SHP77 treated with DMSO at 0.1 percent for 48 hours (cell line): ENCODE data around the gene CNPPD1.
"Not testable (repeated sequence)": the region's sequence is repeated elsewhere in the genome, so short reads cannot be mapped to it uniquely, and the experiment has no call there.

Experiments
- DNase-seq: peaks from one replicate; lab custom pipeline; 2025; lab: John Stamatoyannopoulos, UW

CNPPD1 gene

GRCh38 chr2:219207884-219208740 lies 31.4 kb upstream of the CNPPD1 start:
- no peak for DNase-seq

- no peak for DNase-seq
Measured at GRCh38 chr2:219207134-219207883, 30.6 kb upstream of the CNPPD1 start.

- DNase-seq = peak; percentile 83
Measured at GRCh38 chr2:219206328-219207133, 29.8 kb upstream of the CNPPD1 start, which contains the start of gene ZFAND2B. TSS of gene ZFAND2B (plus strand) at chr2:219206782. CDS start at chr2:219206988, 206 bp downstream.

DNA sequence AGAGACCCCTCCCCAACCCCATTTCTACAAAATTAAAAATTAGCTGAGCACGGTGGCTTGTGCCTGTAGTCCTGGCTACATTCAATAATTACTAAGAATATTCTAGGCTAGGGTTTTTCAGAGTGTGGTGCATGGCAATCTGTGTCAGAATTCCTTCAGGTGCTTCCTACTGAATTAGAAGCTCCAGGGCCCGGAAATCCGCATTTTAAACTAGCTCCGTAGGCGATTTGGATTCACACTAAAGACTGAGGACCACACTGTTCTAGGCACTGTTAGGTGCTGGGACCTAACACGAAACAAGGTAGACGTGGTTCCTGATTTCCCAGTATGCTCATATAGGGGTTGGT lies 29.2 kb upstream of the CNPPD1 start:
- no peak for DNase-seq

GRCh38 chr2:219205165-219205538 lies 28.4 kb upstream of the CNPPD1 start:
- no peak for DNase-seq

DNA sequence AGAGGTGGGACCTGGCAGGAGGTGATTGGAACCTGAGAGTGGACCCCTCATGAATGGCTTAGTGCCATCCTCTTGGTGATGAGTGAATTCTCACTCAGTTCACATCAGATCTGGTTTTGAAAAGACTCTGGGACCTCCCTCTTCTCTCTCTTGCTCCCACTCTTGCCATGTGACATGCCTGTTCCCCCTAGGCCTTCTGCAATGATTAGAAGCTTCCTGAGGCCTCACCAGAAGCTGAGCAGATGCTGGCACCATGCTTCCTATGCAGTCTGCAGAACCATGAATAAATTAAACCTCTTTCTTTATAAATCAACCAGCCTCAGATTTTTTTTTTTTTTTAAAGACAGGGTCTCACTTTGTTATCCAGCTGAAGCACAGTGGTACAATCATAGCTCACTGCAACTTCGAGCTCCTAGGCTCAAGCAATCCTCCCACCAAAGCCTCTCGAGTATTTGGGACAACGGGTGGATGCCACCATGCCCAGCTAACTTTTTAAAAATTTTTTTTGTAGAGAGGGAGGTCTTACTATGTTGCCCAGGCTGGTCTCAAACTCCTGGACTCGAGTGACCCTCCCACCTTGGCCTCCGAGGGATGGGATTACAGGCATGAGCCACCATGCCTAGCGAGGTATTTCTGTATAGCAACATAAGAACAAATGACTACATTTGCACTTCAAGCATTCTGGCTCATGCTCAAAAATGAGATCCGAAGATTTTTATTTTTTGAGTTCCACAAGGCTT lies 27.9 kb upstream of the CNPPD1 start:
- no peak for DNase-seq

DNA sequence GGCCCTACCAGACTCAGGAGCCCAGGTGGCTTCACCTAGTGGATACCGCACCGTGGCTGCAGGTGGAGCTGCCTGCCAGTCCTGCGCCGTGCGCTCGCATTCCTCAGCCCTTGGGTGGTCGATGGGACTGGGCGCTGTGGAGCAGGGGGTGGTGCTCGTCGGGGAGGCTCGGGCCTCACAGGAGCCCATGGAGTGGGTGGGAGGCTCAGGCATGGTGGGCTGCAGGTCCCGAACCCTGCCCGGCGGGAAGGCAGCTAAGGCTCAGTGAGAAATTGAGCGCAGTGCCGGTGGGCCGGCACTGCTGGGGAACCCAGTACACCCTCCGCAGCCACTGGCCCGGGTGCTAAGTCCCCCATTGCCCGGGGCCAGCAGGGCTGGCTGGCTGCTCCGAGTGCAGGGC lies 24.6 kb upstream of the CNPPD1 start:
- not testable (repeated sequence) for DNase-seq

- peak; percentile 21 for DNase-seq
Measured at GRCh38 chr2:219200502-219201326, 24.0 kb upstream of the CNPPD1 start.

GRCh38 chr2:219199470-219200211 lies 22.9 kb upstream of the CNPPD1 start:
- no peak for DNase-seq

DNA sequence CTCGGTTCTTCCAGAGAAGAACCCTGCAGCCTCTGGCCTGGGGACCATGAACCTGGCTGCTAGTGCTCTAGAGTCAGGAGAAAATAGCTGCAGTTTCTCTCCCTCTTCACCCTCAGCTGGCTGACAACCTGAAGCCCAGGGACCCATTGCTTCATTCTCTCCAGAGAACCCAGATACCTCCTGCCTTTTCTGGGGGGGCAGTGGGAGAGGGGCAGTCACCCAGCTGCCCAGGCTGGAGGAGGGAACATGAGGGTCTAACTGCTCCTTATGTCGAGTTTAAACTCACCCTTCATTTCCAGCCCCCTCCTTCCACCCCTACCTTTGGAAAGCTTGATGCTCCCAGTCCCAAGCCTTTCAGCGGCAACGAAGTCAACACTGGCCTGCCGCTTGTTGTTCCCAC lies 22.2 kb upstream of the CNPPD1 start:
- DNase-seq = no peak

DNA sequence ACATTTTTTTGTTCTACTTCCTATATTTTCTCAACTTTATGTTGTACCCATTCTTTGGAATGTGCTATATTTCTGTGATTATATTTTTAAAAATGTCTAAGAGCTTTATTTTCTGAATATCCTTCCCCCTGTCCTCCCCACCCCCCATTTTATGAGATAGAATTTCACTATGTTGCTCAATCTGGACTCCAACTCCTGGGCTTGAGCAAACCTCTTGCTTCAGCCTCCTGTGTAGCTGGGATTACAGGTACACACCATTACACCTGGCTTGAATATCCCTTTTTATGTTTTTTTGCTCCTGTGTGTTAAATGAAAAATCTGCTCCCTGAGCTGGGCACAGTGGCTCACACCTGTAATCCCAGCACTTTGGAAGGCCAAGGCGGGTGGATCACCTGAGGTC lies 20.7 kb upstream of the CNPPD1 start:
- no peak for DNase-seq

GRCh38 chr2:219186754-219187456 lies 10.2 kb upstream of the CNPPD1 start:
- DNase-seq = no peak

DNA sequence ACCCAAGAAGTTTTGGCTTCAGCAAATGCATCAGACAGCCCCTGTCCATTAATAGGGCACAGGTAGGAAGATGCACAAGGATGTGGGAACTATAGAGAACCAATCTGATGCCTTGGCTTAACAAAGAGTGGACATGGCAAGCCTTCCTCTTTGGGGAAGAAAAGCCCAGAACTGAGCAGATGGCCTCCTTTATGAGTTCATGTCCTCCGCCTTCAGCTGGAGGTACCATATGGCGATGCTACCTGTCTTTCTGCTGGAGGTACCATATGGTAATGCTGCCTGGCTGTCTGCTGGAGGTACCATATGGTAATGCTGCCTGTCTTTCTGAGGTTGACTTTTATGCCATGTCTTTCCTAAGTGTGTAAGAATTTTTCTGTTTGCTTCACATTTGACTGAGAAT lies 7.4 kb upstream of the CNPPD1 start:
- no peak for DNase-seq

DNA sequence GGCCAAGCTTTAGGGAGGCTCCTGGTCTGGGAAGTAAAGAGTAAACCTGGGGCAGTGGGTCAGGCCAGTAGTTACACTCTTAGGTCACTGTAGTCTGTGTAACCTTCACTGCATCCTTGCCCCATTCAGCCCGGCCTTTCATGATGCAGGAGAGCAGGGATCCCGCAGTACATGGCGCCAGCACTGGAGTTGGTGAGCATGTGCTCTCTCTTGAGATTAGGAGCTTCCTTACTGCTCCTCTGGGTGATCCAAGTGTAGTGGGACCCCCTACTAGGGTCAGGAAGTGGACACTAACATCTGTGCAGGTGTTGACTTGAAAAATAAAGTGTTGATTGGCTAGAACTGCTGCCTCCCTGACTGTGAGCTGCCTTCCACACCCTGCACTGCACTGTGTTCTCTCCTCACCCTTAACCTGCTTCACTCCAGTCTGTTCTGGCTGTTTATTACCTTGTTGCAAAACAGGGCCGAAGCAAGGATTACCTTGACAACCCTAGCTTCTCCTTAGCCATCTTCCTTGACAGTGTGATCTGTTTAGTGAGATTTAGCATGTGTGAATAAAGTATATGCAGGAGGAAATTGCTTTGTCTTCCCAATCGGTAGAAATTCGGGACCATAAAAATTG lies 6.5 kb upstream of the CNPPD1 start:
- no peak for DNase-seq

DNA sequence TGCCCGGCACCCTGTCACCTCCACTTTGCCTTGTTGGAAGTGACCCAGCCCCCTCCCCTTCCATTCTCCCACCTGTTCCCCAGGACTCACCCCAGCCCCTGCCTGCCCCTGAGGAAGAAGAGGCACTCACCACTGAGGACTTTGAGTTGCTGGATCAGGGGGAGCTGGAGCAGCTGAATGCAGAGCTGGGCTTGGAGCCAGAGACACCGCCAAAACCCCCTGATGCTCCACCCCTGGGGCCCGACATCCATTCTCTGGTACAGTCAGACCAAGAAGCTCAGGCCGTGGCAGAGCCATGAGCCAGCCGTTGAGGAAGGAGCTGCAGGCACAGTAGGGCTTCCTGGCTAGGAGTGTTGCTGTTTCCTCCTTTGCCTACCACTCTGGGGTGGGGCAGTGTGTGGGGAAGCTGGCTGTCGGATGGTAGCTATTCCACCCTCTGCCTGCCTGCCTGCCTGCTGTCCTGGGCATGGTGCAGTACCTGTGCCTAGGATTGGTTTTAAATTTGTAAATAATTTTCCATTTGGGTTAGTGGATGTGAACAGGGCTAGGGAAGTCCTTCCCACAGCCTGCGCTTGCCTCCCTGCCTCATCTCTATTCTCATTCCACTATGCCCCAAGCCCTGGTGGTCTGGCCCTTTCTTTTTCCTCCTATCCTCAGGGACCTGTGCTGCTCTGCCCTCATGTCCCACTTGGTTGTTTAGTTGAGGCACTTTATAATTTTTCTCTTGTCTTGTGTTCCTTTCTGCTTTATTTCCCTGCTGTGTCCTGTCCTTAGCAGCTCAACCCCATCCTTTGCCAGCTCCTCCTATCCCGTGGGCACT lies 5.8 kb upstream of the CNPPD1 start:
- DNase-seq = no peak

DNA sequence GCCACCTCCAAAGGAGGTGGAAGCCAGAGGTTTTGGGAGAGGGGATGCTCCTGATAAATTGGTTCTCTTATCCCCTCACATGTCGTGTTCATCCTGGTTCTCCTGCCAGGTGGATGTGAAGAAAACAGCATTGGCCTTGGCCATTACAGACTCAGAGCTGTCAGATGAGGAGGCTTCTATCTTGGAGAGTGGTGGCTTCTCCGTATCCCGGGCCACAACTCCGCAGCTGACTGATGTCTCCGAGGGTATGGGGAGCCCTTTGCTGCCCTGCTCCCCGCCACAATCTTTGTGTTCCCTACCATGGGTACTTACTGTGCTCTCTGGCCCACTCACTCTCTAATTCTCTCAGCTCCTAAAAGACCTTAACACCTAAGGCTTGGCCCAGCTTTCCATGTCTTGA lies 4.8 kb upstream of the CNPPD1 start:
- DNase-seq = no peak

- DNase-seq = no peak
Measured at GRCh38 chr2:219180961-219181360, 4.2 kb upstream of the CNPPD1 start.
